Activated T-helper 17 cell treated with anti-CD3 and anti-CD28 coated beads, Interleukin-2, amount 50 U/mL, for 72 hours (primary cell): ENCODE measurements around the gene SLC25A19. TPM values are rescaled to one million over a fixed set of nuclear protein-coding genes. Genes with fewer than 3 reads are reported as not detected.

Experiments
- ATAC-seq: fragments of 150-1000 bp; cut with Tn5 transposase; replicated peaks from 2 replicates; pipeline ENCODE4 v1.10.0; 2021; ENCODE audit warnings: mild to moderate bottlenecking, moderate library complexity
- H3K27ac Mint-ChIP-seq: one replicate; pipeline ENCODE4 v1.8.0; 2022; ENCODE audit warnings: mixed read lengths
- H3K27me3 Mint-ChIP-seq: one replicate; pipeline ENCODE4 v1.8.0; 2022; ENCODE audit warnings: mixed read lengths
- H3K36me3 Mint-ChIP-seq: one replicate; pipeline ENCODE4 v1.8.0; 2022; ENCODE audit warnings: low read depth, mild to moderate bottlenecking, mixed read lengths
- H3K4me1 Mint-ChIP-seq: one replicate; pipeline ENCODE4 v1.8.0; 2022; ENCODE audit warnings: mixed read lengths
- H3K4me3 Mint-ChIP-seq: one replicate; pipeline ENCODE4 v1.8.0; 2022; ENCODE audit warnings: mild to moderate bottlenecking, mixed read lengths
- H3K9me3 Mint-ChIP-seq: one replicate; pipeline ENCODE4 v1.8.0; 2022; ENCODE audit warnings: mixed read lengths
- total RNA-seq, 2 donors: library from RNA; stranded (reverse); gene quantifications; one replicate each; pipeline ENCODE4 v1.2.3, GENCODE V29; 2022

SLC25A19 gene
- total RNA-seq, 2 donors from 2014 or later = 97.4 to 113 TPM

DNA sequence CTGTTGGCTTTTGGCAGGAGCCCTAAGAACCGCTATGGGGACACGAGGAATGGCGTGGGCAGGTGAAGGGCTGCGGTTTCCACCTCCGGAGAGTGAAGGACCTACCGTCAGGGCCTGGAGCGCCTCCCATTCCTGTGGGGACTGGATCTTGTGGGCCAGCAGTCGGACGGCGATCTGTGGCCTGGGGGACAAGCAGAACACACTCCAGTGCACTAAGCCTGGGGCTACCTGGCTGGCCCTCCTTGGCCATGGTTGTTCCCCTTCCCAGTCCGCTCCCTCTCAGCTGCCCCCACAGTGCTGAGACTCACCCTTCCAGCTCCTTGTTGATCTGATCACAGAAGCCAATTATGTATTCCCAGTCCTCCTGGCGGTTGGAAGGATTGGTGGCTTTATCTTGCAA is 42.8 kb downstream of the SLC25A19 start:
- Mint-ChIP-seq H3K27ac (no peak overlapping the region), H3K27me3 (no peaks in the 10 kb centered on the region), H3K4me1 (peaks cover 52% of the 10 kb centered on the region), H3K9me3 (no peaks in the 10 kb centered on the region), H3K4me3 (no peak overlapping the region), H3K36me3 (peaks cover 78% of the 10 kb centered on the region)
- no peak for ATAC-seq

DNA sequence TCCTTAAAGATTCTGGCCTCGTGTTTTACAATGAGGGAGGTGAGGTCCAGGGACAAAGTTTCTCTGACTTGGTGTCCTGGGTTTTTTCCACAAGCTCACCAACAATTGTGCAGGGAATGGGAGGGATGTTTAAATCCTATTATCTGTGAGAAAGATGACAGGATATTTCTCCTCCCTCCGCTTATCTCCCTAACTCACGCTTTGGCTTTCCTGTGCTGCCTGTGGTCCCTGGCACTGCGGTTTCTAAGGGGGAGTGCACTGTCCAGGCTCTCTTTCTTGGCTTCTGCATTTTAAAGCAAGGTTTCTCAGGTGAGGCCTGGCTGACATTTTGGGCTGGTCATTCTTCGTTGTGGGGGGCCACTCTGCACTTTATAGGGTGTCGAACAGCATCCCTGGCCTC is 44.2 kb downstream of the SLC25A19 start:
- Mint-ChIP-seq H3K9me3 (no peaks in the 10 kb centered on the region), H3K4me3 (peak overlapping the region; percentile 77), H3K27me3 (no peaks in the 10 kb centered on the region), H3K27ac (no peak overlapping the region), H3K36me3 (peaks cover 88% of the 10 kb centered on the region), H3K4me1 (peaks cover 43% of the 10 kb centered on the region)
- no peak for ATAC-seq

DNA sequence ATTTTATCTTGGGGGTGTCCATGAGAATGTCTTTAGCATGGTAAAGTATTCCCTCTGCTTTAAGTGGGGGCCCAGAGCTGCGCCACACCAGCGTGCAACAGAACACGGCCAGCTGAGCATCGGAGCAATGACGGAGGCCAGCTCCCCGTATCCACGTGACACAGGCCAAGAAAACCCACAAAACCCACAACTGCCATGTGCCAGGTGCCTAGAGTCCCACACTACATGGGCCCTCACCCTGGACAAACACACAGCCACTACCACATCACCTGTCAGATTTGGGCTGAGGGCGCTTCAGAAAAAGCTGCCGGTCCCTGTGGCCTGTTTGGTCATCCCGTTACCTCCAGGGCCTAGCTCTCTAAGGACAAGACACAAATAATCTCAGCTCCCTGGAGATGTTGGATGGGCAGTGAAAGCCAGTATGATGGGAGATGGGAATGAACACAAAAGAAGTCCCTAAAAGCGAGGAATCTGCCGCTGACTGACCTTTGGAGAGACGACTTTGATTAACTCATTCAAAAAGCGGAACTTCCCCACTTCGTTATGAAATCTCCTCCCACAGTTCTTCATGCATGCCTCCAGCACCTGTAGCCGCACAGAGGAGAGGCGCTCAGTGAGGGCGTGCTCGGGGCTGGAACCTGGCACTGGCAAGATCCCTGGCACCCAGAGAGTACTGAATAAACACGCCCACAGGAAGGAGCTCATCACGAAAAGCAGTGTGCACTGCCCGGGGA is 44.9 kb downstream of the SLC25A19 start:
- peaks cover 36% of the 10 kb centered on the region for H3K4me1 Mint-ChIP-seq
- no peaks in the 10 kb centered on the region for H3K9me3 Mint-ChIP-seq
- peak overlapping the region; percentile 77 for H3K4me3 Mint-ChIP-seq
- ATAC-seq = peak; percentile 8
- no peaks in the 10 kb centered on the region for H3K27me3 Mint-ChIP-seq
- peaks cover 87% of the 10 kb centered on the region for H3K36me3 Mint-ChIP-seq
- H3K27ac Mint-ChIP-seq = peak overlapping the region; percentile 75

DNA sequence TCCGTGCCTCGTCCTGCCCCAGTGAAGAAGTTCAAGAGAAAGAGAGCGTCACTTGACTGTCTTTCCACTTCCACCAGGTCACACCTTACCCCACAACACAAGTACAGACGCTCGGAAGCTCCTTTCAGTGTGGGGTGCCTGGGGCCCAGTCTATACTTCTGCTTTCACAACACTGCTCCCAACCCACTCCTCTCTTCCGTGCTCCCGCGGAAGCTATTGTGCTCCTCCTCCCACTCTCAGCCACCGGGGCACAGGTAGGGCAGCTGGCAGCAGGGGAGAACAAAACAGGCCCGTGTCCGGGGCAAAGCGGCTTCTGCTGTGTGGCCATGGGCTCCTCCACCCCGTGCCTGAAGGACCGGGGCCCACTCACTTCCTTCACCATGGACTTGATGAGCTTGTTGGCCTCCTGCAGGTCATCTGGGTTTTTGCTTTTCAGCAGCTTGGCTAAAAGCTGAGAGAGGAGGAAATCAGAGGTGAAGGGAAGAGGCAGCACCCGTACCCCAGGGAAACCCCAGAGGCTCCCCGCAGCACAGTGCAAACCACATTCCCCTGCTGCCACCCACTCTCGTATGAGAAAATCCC is 46.7 kb downstream of the SLC25A19 start:
- ATAC-seq = peak; percentile 56
- peaks cover 42% of the 10 kb centered on the region for H3K4me1 Mint-ChIP-seq
- H3K4me3 Mint-ChIP-seq = peak overlapping the region; percentile 77
- peaks cover 98% of the 10 kb centered on the region for H3K36me3 Mint-ChIP-seq
- H3K27ac Mint-ChIP-seq = peak overlapping the region; percentile 86
- H3K9me3 Mint-ChIP-seq = no peaks in the 10 kb centered on the region
- H3K27me3 Mint-ChIP-seq = no peaks in the 10 kb centered on the region

DNA sequence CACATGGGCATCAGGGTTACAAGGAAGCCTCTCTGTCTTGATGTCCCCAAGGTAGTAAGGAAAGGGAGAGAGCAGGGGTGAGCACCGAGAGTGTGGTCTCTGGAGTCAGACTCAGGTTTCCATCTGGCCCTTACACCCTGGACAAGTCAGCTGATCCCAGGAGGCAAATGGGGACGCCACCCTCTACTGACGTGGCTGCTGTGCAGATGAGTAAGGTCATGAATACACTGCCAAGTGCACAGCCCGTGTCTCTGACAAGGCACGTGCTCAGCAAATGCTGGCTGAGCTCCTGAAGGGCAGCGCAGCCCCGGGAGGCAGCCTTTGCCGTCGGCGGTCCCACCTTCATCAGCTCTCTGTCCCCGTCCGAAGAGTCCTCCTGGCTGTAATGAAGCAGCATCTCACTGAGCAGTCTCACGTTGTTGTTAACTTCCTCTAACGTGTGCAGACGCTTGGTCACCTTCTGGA is 47.2 kb downstream of the SLC25A19 start:
- H3K27me3 Mint-ChIP-seq = no peaks in the 10 kb centered on the region
- H3K27ac Mint-ChIP-seq = peak overlapping the region; percentile 86
- ATAC-seq = peak; percentile 69
- H3K4me1 Mint-ChIP-seq = peaks cover 42% of the 10 kb centered on the region
- H3K9me3 Mint-ChIP-seq = no peaks in the 10 kb centered on the region
- H3K36me3 Mint-ChIP-seq = peaks cover 98% of the 10 kb centered on the region
- H3K4me3 Mint-ChIP-seq = peak overlapping the region; percentile 77

DNA sequence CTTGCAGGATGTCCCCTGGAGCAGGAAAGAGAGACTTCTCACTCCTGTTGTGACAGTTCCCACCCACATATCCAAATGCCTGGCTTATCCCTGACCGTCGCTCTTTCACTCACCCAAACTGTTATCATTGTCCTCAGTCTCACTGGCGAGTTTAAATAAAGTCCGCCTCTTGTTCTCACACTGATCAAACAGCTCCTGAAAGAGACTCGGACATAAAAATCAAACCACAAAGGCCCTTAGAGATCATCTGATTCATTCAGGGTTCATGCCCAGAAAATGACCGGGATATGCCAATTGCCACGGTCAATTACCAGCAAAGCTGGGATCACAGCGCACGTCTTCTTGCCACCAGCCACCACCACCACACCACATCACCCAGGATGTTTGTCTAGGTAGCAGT is 47.7 kb downstream of the SLC25A19 start:
- no peaks in the 10 kb centered on the region for H3K9me3 Mint-ChIP-seq
- H3K27me3 Mint-ChIP-seq = no peaks in the 10 kb centered on the region
- H3K36me3 Mint-ChIP-seq = peaks cover 98% of the 10 kb centered on the region
- peaks cover 37% of the 10 kb centered on the region for H3K4me1 Mint-ChIP-seq
- ATAC-seq = no peak
- H3K27ac Mint-ChIP-seq = peak overlapping the region; percentile 86
- H3K4me3 Mint-ChIP-seq = peak overlapping the region; percentile 77

DNA sequence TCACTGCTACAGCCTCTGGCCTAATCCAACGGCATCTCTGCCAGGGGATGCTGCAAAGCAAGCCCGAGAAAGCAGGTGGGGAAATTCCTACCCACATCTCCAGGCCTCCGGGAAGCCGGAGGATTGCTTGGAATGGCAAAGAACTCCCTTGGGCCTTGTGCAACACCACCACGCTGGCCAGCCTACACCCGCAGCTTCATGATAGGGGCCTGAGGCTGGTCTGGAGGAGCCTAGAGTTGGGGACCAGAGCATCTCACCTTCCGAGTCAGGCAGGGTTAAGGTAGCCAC is 48.1 kb downstream of the SLC25A19 start:
- Mint-ChIP-seq H3K9me3 (no peaks in the 10 kb centered on the region), H3K4me1 (peaks cover 37% of the 10 kb centered on the region), H3K4me3 (peak overlapping the region; percentile 77), H3K27ac (no peak overlapping the region), H3K36me3 (peaks cover 98% of the 10 kb centered on the region), H3K27me3 (no peaks in the 10 kb centered on the region)
- ATAC-seq = no peak

DNA sequence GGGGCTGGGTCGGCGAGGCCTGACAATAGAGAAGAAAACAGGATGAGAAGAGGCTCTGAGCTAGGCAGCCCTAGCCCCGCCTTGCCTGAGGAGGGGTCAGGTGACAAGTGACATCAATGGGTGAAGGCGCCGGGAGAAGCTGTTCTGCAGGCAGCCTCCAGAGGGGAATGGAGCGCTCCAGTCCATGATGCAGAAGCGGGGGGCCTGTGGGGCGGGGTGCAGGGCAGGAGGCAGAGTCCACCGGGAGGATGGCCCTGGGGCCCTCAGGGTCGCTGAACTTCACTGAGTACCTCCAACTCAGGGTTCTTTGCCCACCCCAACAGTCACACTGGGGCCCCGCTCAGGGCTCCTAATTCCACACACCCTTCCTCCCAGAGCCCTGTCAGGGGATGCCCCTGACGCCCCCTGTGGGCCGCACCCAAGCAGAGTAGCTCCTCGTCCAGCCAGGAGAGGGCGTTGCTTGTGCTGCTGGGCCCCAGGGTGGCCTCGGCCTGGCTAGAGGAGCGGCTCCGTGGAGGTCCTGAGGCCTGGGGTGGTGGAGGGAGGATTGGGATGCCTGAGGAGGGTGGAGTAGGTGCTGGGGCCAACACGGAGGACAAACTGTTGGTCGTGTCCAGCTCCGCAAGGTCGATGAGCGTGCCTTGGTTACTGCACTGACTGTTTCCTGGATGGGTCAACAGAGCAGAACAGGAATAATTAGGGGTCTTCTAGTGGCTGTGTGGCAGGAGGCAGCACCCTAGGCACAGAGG is 48.7 kb downstream of the SLC25A19 start:
- Mint-ChIP-seq H3K4me3 (peak overlapping the region; percentile 27), H3K36me3 (peaks cover 98% of the 10 kb centered on the region), H3K27me3 (no peaks in the 10 kb centered on the region), H3K27ac (peak overlapping the region; percentile 50), H3K4me1 (peaks cover 37% of the 10 kb centered on the region), H3K9me3 (no peaks in the 10 kb centered on the region)
- no peak for ATAC-seq

DNA sequence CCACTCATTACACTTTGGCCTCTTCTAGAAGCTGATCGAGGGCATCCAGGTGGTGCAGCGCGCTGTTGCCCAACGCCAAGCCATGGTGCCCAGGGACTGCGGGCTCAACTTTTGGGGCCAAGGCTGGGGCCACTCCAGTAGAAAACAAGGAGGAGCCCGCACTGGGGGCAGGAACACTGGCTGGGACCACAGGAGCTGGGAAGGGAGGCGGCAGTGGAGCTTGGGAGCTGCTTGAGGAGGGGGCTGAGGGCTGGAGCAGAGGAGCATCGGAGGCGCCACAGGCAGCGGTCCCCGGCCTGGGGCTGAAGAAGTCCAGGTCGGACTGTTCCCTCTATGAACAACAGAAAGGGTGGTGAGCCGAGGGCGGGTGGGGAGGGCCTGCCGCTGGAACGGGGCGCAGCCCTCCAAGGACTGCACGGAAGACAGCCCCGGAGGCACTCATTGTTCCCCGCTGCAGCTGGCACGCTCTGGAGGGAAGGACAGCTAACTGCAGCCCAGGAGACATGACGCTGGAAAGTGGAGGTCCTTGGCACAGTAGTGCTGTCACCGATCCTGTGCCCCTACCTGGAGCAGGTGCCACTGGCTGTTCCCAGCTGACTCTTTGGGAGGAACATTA is 49.3 kb downstream of the SLC25A19 start:
- peaks cover 37% of the 10 kb centered on the region for H3K4me1 Mint-ChIP-seq
- H3K27me3 Mint-ChIP-seq = no peaks in the 10 kb centered on the region
- H3K36me3 Mint-ChIP-seq = peaks cover 98% of the 10 kb centered on the region
- H3K4me3 Mint-ChIP-seq = peak overlapping the region; percentile 27
- peak overlapping the region; percentile 50 for H3K27ac Mint-ChIP-seq
- H3K9me3 Mint-ChIP-seq = no peaks in the 10 kb centered on the region
- no peak for ATAC-seq

DNA sequence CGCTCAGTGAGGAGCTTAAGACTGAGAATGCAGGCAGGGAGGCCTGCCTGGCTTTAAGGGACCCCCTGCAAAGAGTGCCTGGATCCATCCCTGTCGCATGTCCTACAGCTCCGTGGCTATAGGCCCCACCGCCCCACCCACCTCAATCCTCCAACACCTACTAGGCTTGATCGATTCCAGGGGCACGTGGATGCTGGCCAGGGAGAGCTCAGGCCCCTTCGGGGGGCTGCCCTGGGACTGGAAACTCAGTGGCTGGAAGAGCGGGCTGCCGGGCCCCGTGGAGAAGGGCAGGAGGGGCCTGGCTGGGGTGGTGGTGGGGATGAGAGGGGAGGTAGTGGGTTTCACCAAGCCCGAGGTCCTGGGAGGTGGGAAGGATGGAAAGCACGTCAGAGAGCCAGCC is 50.0 kb downstream of the SLC25A19 start:
- Mint-ChIP-seq H3K9me3 (no peaks in the 10 kb centered on the region), H3K27ac (peak overlapping the region; percentile 77), H3K27me3 (no peaks in the 10 kb centered on the region), H3K36me3 (peaks cover 98% of the 10 kb centered on the region), H3K4me1 (peaks cover 31% of the 10 kb centered on the region), H3K4me3 (peak overlapping the region; percentile 59)
- no peak for ATAC-seq

DNA sequence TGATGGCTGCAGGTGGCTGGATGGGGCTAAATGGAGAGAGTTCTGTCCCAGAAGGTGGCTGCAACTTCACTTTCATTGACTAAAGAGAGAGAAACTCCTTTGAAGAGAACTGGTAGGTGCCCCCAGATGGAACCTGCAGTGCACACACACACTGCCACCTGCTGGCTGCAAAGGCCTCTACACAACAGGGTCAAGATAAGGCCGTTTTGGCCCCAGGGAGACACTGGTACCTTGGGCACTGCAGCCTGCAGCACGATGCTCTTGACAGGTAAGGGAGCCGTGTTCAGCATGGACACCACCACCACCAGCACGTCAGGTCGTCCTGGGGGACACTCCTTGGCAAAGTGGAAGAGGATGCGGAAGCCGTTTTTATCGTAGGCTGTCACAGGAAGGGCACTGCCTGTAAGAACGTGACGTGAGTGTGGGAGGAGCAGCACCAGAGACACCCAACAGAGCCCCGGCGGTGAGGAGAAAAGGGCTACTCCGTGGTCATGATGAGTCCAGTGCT is 50.5 kb downstream of the SLC25A19 start:
- peak; percentile 56 for ATAC-seq
- Mint-ChIP-seq H3K27ac (peak overlapping the region; percentile 77), H3K36me3 (peaks cover 98% of the 10 kb centered on the region), H3K27me3 (no peaks in the 10 kb centered on the region), H3K9me3 (no peaks in the 10 kb centered on the region), H3K4me3 (peak overlapping the region; percentile 59), H3K4me1 (peaks cover 27% of the 10 kb centered on the region)

DNA sequence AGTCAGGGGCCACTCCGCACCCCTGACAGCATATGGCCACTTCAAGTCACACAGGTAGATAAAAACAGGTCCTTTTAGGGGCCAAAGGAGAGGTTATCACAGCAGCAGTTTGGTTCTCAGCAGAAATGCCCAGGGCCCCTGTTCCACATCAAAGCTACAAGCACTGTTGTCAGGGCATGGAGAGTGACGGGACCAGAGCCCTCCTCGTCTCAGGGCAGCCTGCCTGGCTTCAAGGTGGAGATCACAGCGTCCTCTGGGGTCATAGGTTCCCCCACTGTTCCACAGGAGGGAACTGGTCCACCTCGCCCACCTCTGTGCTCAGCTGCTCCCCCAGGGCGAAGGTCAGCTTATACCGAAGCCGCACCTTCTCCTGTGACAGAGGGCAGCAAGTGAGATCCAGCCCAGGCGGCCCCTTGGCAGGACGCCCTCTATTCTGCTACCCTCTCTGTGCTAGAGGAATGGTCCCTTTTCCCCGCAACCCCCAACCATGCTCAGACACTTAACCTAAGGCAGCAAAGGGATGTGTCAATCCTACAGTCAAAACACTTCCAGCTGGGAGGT is 51.1 kb downstream of the SLC25A19 start:
- H3K4me1 Mint-ChIP-seq = peaks cover 22% of the 10 kb centered on the region
- no peak for ATAC-seq
- no peaks in the 10 kb centered on the region for H3K27me3 Mint-ChIP-seq
- no peak overlapping the region for H3K4me3 Mint-ChIP-seq
- H3K9me3 Mint-ChIP-seq = no peaks in the 10 kb centered on the region
- H3K27ac Mint-ChIP-seq = no peak overlapping the region
- H3K36me3 Mint-ChIP-seq = peaks cover 96% of the 10 kb centered on the region

DNA sequence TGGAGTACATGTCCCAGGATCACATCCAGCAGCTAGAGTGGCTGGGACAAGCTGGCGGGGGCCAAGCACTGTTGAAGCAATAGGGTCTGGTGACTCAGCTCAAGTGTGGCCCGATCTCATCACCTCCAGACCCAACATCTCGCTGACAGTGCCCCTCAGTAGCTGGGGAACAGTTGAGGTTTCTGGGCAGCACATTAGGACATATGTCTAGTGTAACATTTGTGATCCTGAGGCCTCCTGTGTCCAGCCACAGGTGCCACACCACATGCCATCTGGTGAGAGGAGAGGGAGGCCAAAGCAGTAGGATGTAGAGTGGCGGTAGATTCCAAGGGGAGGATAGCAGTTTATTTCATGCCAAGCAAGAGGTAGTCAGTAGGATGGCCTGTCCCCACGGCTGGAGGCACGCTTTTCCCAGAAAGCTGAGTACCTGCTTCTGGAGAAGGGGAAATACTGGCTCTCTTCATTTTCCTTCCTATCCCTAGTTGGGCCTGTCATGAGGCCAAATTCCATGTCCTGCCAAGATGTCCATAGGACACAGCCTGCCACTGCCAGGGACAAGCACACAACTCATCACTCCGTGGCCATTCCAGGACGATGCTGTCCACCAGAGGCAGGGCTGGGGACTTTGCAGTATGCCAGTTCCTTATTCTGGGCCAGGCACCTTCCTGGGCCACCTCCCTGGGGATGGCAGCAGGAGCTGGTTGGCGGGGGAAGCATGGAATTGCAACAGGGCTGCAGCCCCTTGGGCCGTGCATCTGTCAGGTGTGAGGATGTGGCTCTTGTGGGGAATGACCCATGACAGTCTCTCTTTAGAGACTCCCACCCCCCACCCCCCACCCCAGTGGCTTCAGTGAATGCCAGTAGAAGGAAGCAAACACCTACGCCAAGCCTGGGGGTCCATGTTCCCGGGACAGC is 51.9 kb downstream of the SLC25A19 start:
- Mint-ChIP-seq H3K27ac (no peak overlapping the region), H3K4me1 (peaks cover 16% of the 10 kb centered on the region), H3K9me3 (no peaks in the 10 kb centered on the region), H3K36me3 (peaks cover 96% of the 10 kb centered on the region), H3K27me3 (no peaks in the 10 kb centered on the region), H3K4me3 (no peak overlapping the region)
- ATAC-seq = no peak
